Psoas muscle (tissue), 8 donors: Measurements from ENCODE around the gene TRPM7. TPM values are rescaled to one million over a fixed set of nuclear protein-coding genes. Genes with fewer than 3 reads are reported as not detected.

Source experiments
- ATAC-seq, 4 donors: fragments of 200-7000 bp; cut with Tn5 transposase; one replicate each; pipeline ENCODE4 v1.9.1; 2020; ENCODE audit warnings: moderate library complexity in 3 of 4, mild to moderate bottlenecking in 2 of 4
- DNase-seq, 2 donors: peaks; one replicate each; pipeline ENCODE4 v3.0.0-alpha.2; 2020
- H3K27ac ChIP-seq: fragments of 200-600 bp; one replicate; pipeline ENCODE4 v1.8.0; 2022
- H3K27me3 ChIP-seq, 3 donors: fragments of 200-600 bp in 1 of 3; one replicate each; pipeline versions ENCODE4 v1.6.1 to v1.8.0; 2013 to 2022; ENCODE audit warnings: low read length in 2 of 3, mild to moderate bottlenecking in 2 of 3, moderate library complexity in 1 of 3; ENCODE audit not compliant: insufficient read depth in 3 of 3
- H3K36me3 ChIP-seq, 2 donors: fragments of 200-600 bp in 1 of 2; one replicate each; pipeline versions ENCODE4 v1.6.1 to v1.8.0; 2013 to 2022; ENCODE audit warnings: low read depth in 1 of 2, mild to moderate bottlenecking in 1 of 2, moderate library complexity in 1 of 2; ENCODE audit not compliant: insufficient read depth in 1 of 2
- H3K4me1 ChIP-seq: fragments of 200-600 bp; one replicate; pipeline ENCODE4 v1.8.0; 2022
- H3K4me3 ChIP-seq: fragments of 200-600 bp; one replicate; pipeline ENCODE4 v1.8.0; 2022; ENCODE audit warnings: mild to moderate bottlenecking
- H3K9me3 ChIP-seq: fragments of 200-600 bp; one replicate; pipeline ENCODE4 v1.8.0; 2022
- WGBS, 3 donors: extraction: QIAGEN DNeasy Blood & Tissue Kit; methylation state at CpG; one replicate each; pipeline versions ENCODE4 v1.1.6 to v1.1.7; 2013; 5-methylcytosine and 5-hydroxymethylcytosine counted together
- intact Hi-C, 2 donors: fragments of 100-400 bp; cut with DNase I; formaldehyde crosslinking; loops; one replicate each; pipeline versions ENCODE4 v1.11.0 to v1.14.2; 2022
- polyA plus RNA-seq, 3 donors: library from polyadenylated mRNA; stranded (reverse); fragments of 200-250 nt; gene quantifications; one replicate each; pipeline ENCODE4 v1.2.3, GENCODE V29; 2013
- total RNA-seq, 4 donors: library from RNA; stranded (reverse); fragmentation: NEBNext Ultra II Directional in 2 of 4; extraction: Animal tissue kit (Norgen Biotek cat#: 25700) in 2 of 4; gene quantifications; one replicate each; pipeline versions ENCODE4 v1.2.1 to v1.2.4, GENCODE V29; 2021 to 2023
- TF ChIP-seq, protein P1 (sequence below): fragments of 200-600 bp; IDR thresholded peaks from one replicate; pipeline ENCODE4 v1.8.0; 2022; ENCODE audit warnings: antibody characterized with exemption
- donor health status: healthy with polysubstance abuse.
- donor health status: DM: no; HTN: no; CAD: no; lungs with moderate emphysema.
- donor health status: Bipolar disorder and iron deficiency.
- donor health status: healthy.
- donor health status: DM: yes; HTN: yes; CAD: no.
- donor health status: DM: no; HTN: no; CAD: no.
- donor health status: DM: no; HTN: no; CAD: no.
- donor health status: DM: yes; HTN: yes; CAD: no.

TRPM7 gene
- total and polyA plus RNA-seq, 7 donors: 4.2 to 11.4 (median 9.3) TPM

GRCh38 chr15:50670115-50670514 lies 16.5 kb downstream of the TRPM7 start:
- Histone ChIP-seq H3K4me3 (no peak overlapping the region), H3K4me1 (peaks cover 9% of the 10 kb centered on the region), H3K9me3 (no peaks in the 10 kb centered on the region), H3K27ac (no peak overlapping the region), H3K36me3 (peaks cover 0 to 17% of the 10 kb centered on the region in 2 donors), H3K27me3 (no peaks in the 10 kb centered on the region)
- DNase-seq: no peak
- TF ChIP-seq, protein P1, sequence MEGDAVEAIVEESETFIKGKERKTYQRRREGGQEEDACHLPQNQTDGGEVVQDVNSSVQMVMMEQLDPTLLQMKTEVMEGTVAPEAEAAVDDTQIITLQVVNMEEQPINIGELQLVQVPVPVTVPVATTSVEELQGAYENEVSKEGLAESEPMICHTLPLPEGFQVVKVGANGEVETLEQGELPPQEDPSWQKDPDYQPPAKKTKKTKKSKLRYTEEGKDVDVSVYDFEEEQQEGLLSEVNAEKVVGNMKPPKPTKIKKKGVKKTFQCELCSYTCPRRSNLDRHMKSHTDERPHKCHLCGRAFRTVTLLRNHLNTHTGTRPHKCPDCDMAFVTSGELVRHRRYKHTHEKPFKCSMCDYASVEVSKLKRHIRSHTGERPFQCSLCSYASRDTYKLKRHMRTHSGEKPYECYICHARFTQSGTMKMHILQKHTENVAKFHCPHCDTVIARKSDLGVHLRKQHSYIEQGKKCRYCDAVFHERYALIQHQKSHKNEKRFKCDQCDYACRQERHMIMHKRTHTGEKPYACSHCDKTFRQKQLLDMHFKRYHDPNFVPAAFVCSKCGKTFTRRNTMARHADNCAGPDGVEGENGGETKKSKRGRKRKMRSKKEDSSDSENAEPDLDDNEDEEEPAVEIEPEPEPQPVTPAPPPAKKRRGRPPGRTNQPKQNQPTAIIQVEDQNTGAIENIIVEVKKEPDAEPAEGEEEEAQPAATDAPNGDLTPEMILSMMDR: no peak
- WGBS, 3 donors: 70 to 84% (median 74%) methylated on average over 2 of the region's 2 CpGs
- peak in 1 of 4 donors; percentile 10 for ATAC-seq
- intact Hi-C loops: loop anchor here in 1 of 2 donors (5.0 kb wide), 1 partner anchor 207 kb away; no protein-coding TSS in a partner anchor

GRCh38 chr15:50669611-50670010 lies 17.0 kb downstream of the TRPM7 start:
- intact Hi-C loops: loop anchor here in 1 of 2 donors (5.0 kb wide), 1 partner anchor 208 kb away; no protein-coding TSS in a partner anchor
- DNase-seq: no peak
- H3K36me3 ChIP-seq: peaks cover 0 to 19% of the 10 kb centered on the region in 2 donors
- H3K27me3 ChIP-seq: no peaks in the 10 kb centered on the region
- H3K9me3 ChIP-seq: no peaks in the 10 kb centered on the region
- TF ChIP-seq, protein P1: no peak
- H3K4me3 ChIP-seq: no peak overlapping the region
- 96 to 100% (median 97%) methylated on average over 1 of the region's 1 CpG for WGBS, 3 donors
- peaks cover 9% of the 10 kb centered on the region for H3K4me1 ChIP-seq
- no peak for ATAC-seq
- no peak overlapping the region for H3K27ac ChIP-seq

- H3K27me3 ChIP-seq: no peaks in the 10 kb centered on the region
- TF ChIP-seq, protein P1: no peak
- WGBS, 3 donors: 85 to 88% (median 86%) methylated on average over 5 of the region's 5 CpGs
- ATAC-seq (no peak), DNase-seq (no peak)
- H3K9me3 ChIP-seq: no peaks in the 10 kb centered on the region
- H3K27ac ChIP-seq: no peak overlapping the region
- intact Hi-C loops: no loop called here
- H3K4me1 ChIP-seq: peaks cover 7% of the 10 kb centered on the region
- peaks cover 0 to 32% of the 10 kb centered on the region in 2 donors for H3K36me3 ChIP-seq
- no peak overlapping the region for H3K4me3 ChIP-seq
Observed at GRCh38 chr15:50665938-50666337, 20.7 kb downstream of the TRPM7 start.

DNA sequence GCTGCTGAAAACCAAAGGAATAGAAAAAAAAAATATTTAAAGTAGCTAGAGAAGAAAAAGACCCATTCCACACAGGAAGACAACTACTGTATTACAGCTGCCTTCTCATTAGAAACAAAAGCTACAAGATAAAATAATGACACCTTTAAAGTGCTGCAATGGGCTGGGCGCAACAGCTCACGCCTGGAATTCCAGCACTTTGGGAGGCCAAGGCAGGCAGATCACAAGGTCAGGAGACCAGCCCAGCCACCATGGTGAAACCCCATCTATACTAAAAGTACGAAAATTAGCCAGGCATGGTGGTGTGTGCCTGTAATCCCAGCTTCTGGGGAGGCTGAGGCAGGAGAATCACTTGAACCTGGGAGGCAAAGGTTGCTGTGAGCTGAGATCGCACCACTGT lies 31.0 kb downstream of the TRPM7 start:
- Histone ChIP-seq H3K4me3 (no peak overlapping the region), H3K9me3 (no peaks in the 10 kb centered on the region), H3K27me3 (no peaks in the 10 kb centered on the region), H3K4me1 (no peaks in the 10 kb centered on the region), H3K27ac (no peak overlapping the region), H3K36me3 (peaks cover 5 to 93% of the 10 kb centered on the region in 2 donors)
- intact Hi-C loops: no loop called here
- ATAC-seq: no peak
- WGBS, 3 donors: 86 to 99% (median 94%) methylated on average over 4 of the region's 4 CpGs
- no peak for DNase-seq
- TF ChIP-seq, protein P1: no peak

- Histone ChIP-seq H3K4me1 (no peaks in the 10 kb centered on the region), H3K4me3 (no peak overlapping the region), H3K9me3 (no peaks in the 10 kb centered on the region), H3K36me3 (peaks cover 10 to 95% of the 10 kb centered on the region in 2 donors), H3K27ac (no peak overlapping the region), H3K27me3 (no peaks in the 10 kb centered on the region)
- WGBS, 3 donors: 85 to 91% (median 90%) methylated on average over 6 of the region's 6 CpGs
- intact Hi-C loops: no loop called here
- TF ChIP-seq, protein P1: no peak
- DNase-seq (no peak), ATAC-seq (no peak)
Observed at GRCh38 chr15:50653156-50653743, 33.3 kb downstream of the TRPM7 start.
